GM23338 (cell line): Measurements from ENCODE around the gene NHLH1. TPM values are rescaled to one million over a fixed set of nuclear protein-coding genes. Genes with fewer than 3 reads are reported as not detected.
A peak's percentile ranks its signal among the peaks of the same experiment; 100 is the strongest.

Experiments
- ATAC-seq: fragments of 200-7000 bp; cut with Tn5 transposase; 3 replicates; pipeline ENCODE4 v1.9.1; 2020
- DNase-seq: peaks from one replicate; pipeline ENCODE4 v3.0.0-alpha.2; 2015; ENCODE audit warnings: low spot score
- H2AFZ ChIP-seq: fragments of 200-600 bp; sonication (generic); 2 replicates; pipeline ENCODE4 v1.8.0; 2016; ENCODE audit warnings: antibody characterized with exemption, mild to moderate bottlenecking, moderate library complexity
- H3F3A ChIP-seq: fragments of 200-600 bp; sonication (generic); replicated peaks from 2 replicates; pipeline ENCODE4 v1.8.0; 2017; ENCODE audit warnings: antibody characterized with exemption, mixed run types, low read depth
- H3K27ac ChIP-seq: fragments of 200-600 bp; sonication (generic); 2 replicates; pipeline ENCODE4 v1.6.1; 2016; ENCODE audit warnings: low read depth
- H3K27me3 ChIP-seq: fragments of 200-600 bp; sonication (generic); 2 replicates; pipeline ENCODE4 v1.8.0; 2016; ENCODE audit warnings: mild to moderate bottlenecking, mixed run types, moderate library complexity; ENCODE audit not compliant: insufficient read depth
- H3K36me3 ChIP-seq: fragments of 200-600 bp; sonication (generic); 2 replicates; pipeline ENCODE4 v1.8.0; 2016; ENCODE audit warnings: mild to moderate bottlenecking; ENCODE audit not compliant: insufficient read depth
- H3K4me1 ChIP-seq: fragments of 200-600 bp; sonication (generic); 2 replicates; pipeline ENCODE4 v1.8.0; 2016; ENCODE audit warnings: mild to moderate bottlenecking, moderate library complexity; ENCODE audit not compliant: insufficient read depth
- H3K4me2 ChIP-seq: fragments of 200-600 bp; sonication (generic); 2 replicates; pipeline ENCODE4 v1.7.1; 2017; ENCODE audit warnings: mixed run types
- H3K4me3 ChIP-seq: fragments of 200-600 bp; sonication (generic); 2 replicates; pipeline ENCODE4 v1.6.1; 2016; ENCODE audit warnings: mixed run types
- H3K79me2 ChIP-seq: fragments of 200-600 bp; sonication (generic); replicated peaks from 2 replicates; pipeline ENCODE4 v1.8.0; 2017; ENCODE audit warnings: mild to moderate bottlenecking; ENCODE audit not compliant: insufficient read depth
- H3K9me2 ChIP-seq: fragments of 200-600 bp; sonication (generic); 2 replicates; pipeline ENCODE4 v1.8.0; 2017; ENCODE audit not compliant: insufficient read depth
- H4K20me1 ChIP-seq: fragments of 200-600 bp; sonication (generic); replicated peaks from 2 replicates; pipeline ENCODE4 v1.8.0; 2017; ENCODE audit warnings: mild to moderate bottlenecking; ENCODE audit not compliant: insufficient read depth
- H3K27ac Mint-ChIP-seq: 2 replicates; pipeline ENCODE4 v1.8.0; 2020; ENCODE audit warnings: inconsistent platforms, mild to moderate bottlenecking, moderate library complexity, mixed read lengths
- H3K27me3 Mint-ChIP-seq: 3 replicates; pipeline ENCODE4 v1.8.0; 2022; ENCODE audit warnings: low read depth, mild to moderate bottlenecking, moderate library complexity, mixed read lengths, inconsistent platforms; ENCODE audit not compliant: insufficient read depth, poor library complexity
- H3K36me3 Mint-ChIP-seq: 3 replicates; pipeline ENCODE4 v1.8.0; 2021; ENCODE audit warnings: low read depth, mild to moderate bottlenecking, inconsistent platforms, moderate library complexity, mixed read lengths
- H3K4me1 Mint-ChIP-seq: 3 replicates; pipeline ENCODE4 v1.8.0; 2020; ENCODE audit warnings: mild to moderate bottlenecking, inconsistent platforms, mixed read lengths
- H3K4me3 Mint-ChIP-seq: 3 replicates; pipeline ENCODE4 v1.8.0; 2021; ENCODE audit warnings: moderate library complexity, mild to moderate bottlenecking, inconsistent platforms, mixed read lengths
- H3K9me3 Mint-ChIP-seq: 3 replicates; pipeline ENCODE4 v1.8.0; 2020; ENCODE audit warnings: moderate library complexity, mild to moderate bottlenecking, inconsistent platforms, mixed read lengths
- CTCF ChIP-seq, 2 experiments: fragments of 200-600 bp in 1 of 2; sonication (generic) in 1 of 2; conservative IDR thresholded peaks; 2 replicates each; pipeline versions ENCODE4 v1.5.1 to v1.6.1; 2016 to 2017; ENCODE audit warnings: antibody characterized with exemption in 2 of 2, low read depth in 2 of 2, mild to moderate bottlenecking in 2 of 2, moderate library complexity in 1 of 2
- EZH2 ChIP-seq: fragments of 200-600 bp; sonication (generic); IDR thresholded peaks from one replicate; pipeline ENCODE4 v1.8.0; 2017; ENCODE audit warnings: antibody characterized with exemption, mild to moderate bottlenecking, low read depth; ENCODE audit not compliant: unreplicated experiment
- REST ChIP-seq: IDR thresholded peaks from one replicate; pipeline ENCODE4 v1.6.1; 2018; ENCODE audit warnings: antibody characterized with exemption; ENCODE audit not compliant: unreplicated experiment
- STAT1 ChIP-seq: IDR thresholded peaks from one replicate; pipeline ENCODE4 v1.6.1; 2016; ENCODE audit warnings: antibody characterized with exemption; ENCODE audit not compliant: unreplicated experiment
- ZNF114 ChIP-seq: fragments of 250-450 bp; sonication (Bioruptor Pico); IDR thresholded peaks from 2 replicates; pipeline ENCODE4 v1.5.0; 2020; ENCODE audit warnings: mild to moderate bottlenecking, moderate library complexity
- ZNF462 ChIP-seq: fragments of 250-450 bp; sonication (Bioruptor Pico); IDR thresholded peaks from 2 replicates; pipeline ENCODE4 v1.5.0; 2020; ENCODE audit warnings: mild to moderate bottlenecking, moderate library complexity
- polyA plus RNA-seq: library from polyadenylated mRNA; unstranded; fragments of >200 nt; fragmentation: Nextera tagmentation; extraction: Ambion mirVana; gene quantifications from 2 replicates; pipeline ENCODE4 v1.2.1, GENCODE V29; 2016
- total RNA-seq: library from RNA; depleted of rRNA; stranded (reverse); fragments of >200 nt; shearing (Covaris generic); gene quantifications from 2 replicates; pipeline ENCODE4 v1.2.3, GENCODE V29; 2014

NHLH1 gene
- total and polyA plus RNA-seq, 2 experiments from 2014 or later, result 0.69 to 0.89 TPM

- TF ChIP-seq ZNF462 (CRISPR knock-in tag) (no peak), STAT1 (no peak), CTCF (conservative IDR thresholded peaks at IDR 0.05; ENCODE audit: low read depth in 2 of 2) (no peak), ZNF114 (CRISPR knock-in tag) (no peak)
Measured at GRCh38 chr1:160371756-160372155, 4.9 kb downstream of the NHLH1 start (continued).

- ATAC-seq (no peak), DNase-seq (no peak)
- no peaks in the 10 kb centered on the region for H3K27me3 ChIP-seq
- 0 out of 2 replicates have a peak, but pooled peaks cover 5% of the 10 kb centered on the region for H3F3A ChIP-seq
- no peak overlapping the region; the same call in 2 of the 3 replicates for H3K4me3 Mint-ChIP-seq
- H3K4me1 Mint-ChIP-seq, result peaks cover 54% of the 10 kb centered on the region
- H3K79me2 ChIP-seq, result no peaks in the 10 kb centered on the region
- H3K9me3 Mint-ChIP-seq, result no peaks in the 10 kb centered on the region
- H3K27ac ChIP-seq, result no peak overlapping the region
- H3K27me3 Mint-ChIP-seq, result peaks cover 12% of the 10 kb centered on the region
- no peak overlapping the region; the same call in 1 of the 2 replicates for H3K4me2 ChIP-seq
- no peaks in the 10 kb centered on the region for H4K20me1 ChIP-seq
- no peak overlapping the region for H3K27ac Mint-ChIP-seq
- peak; percentile 46 for TF ChIP-seq REST
- TF ChIP-seq EZH2, result no peak
- H3K4me1 ChIP-seq, result peaks cover 39% of the 10 kb centered on the region
- no peaks in the 10 kb centered on the region for H3K36me3 ChIP-seq
- no peaks in the 10 kb centered on the region for H3K9me2 ChIP-seq
- H3K36me3 Mint-ChIP-seq, result no peaks in the 10 kb centered on the region; the same call in 2 of the 3 replicates
- no peak overlapping the region for H2AFZ ChIP-seq
- H3K4me3 ChIP-seq, result no peak overlapping the region
Measured at GRCh38 chr1:160373696-160374095, 6.8 kb downstream of the NHLH1 start.
